C4-2B (cell line): ENCODE data around the gene DNAAF1.

Source experiments
- H3K27ac ChIP-seq: fragments of 450-650 bp; 2 replicates; pipeline ENCODE4 v1.5.1; 2017
- ZFX ChIP-seq: fragments of 450-650 bp; IDR thresholded peaks from 2 replicates; pipeline ENCODE4 v1.6.1; 2017
- TF ChIP-seq, protein P1 (sequence below): fragments of 450-650 bp; conservative IDR thresholded peaks from 2 replicates; pipeline ENCODE4 v1.5.1; 2017; ENCODE audit warnings: mild to moderate bottlenecking

Gene DNAAF1

DNA sequence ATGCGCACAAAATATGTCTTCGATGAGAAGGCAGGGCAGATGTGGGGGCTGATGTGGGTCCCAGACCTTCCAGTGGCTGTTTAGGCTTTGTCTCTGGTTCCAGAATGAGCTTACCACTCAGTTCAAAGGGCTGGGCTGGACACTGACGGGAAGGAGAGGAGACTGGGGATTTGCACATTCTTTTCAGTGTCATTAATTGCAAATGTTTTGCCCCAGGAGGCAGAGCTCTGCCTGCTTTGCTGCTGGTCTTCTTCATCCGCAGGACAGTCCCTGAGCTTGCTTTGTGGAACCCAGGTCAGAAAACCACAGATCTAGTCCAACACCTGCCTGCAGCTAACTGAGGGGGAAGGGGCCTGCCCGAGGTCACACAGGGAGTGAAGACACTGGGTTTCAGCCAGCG is 73.8 kb downstream of the DNAAF1 start:
- TF ChIP-seq, protein P1, sequence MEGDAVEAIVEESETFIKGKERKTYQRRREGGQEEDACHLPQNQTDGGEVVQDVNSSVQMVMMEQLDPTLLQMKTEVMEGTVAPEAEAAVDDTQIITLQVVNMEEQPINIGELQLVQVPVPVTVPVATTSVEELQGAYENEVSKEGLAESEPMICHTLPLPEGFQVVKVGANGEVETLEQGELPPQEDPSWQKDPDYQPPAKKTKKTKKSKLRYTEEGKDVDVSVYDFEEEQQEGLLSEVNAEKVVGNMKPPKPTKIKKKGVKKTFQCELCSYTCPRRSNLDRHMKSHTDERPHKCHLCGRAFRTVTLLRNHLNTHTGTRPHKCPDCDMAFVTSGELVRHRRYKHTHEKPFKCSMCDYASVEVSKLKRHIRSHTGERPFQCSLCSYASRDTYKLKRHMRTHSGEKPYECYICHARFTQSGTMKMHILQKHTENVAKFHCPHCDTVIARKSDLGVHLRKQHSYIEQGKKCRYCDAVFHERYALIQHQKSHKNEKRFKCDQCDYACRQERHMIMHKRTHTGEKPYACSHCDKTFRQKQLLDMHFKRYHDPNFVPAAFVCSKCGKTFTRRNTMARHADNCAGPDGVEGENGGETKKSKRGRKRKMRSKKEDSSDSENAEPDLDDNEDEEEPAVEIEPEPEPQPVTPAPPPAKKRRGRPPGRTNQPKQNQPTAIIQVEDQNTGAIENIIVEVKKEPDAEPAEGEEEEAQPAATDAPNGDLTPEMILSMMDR: no peak
- no peak for TF ChIP-seq ZFX
- H3K27ac ChIP-seq: no peak overlapping the region

DNA sequence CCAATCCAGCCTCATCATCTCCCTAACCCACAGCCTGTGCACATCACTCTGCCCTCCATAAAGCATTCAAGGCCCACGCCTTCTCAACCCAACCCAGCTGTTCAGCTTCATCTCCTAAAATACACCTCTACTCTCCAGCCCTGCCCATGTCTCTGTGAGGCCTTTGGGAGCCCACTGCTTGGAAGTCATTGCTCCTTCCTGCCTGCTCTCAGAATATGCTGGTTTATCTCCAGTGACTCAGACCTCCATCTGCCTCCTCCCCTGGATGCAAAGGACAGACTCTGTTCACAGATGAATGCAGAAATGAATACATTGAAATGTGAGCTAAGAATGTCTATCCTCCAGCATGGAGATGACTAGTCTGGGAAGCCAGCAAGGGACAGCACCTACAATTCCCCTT is 75.7 kb downstream of the DNAAF1 start:
- no peak overlapping the region for H3K27ac ChIP-seq
- TF ChIP-seq, protein P1: no peak
- no peak for TF ChIP-seq ZFX

DNA sequence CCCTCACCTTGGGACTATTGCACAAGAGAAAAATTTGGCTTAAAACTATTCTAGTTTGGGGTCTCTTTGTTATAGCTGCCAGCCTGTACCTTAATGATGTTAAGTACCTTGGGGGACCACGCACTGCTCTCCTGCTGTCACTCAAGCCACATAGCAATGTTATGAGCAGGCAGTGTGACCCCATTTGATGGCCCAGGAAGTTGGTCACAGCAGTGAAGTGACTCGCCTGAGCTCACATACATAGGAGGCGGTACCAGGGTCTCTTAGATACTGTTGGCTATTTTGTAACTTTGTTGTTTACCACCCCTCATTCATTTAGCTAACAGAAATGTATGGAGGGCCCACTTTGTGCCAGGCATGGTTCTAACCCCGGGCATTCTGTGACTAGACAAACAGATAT is 78.3 kb downstream of the DNAAF1 start:
- H3K27ac ChIP-seq: no peak overlapping the region
- no peak for TF ChIP-seq ZFX
- TF ChIP-seq, protein P1: no peak

DNA sequence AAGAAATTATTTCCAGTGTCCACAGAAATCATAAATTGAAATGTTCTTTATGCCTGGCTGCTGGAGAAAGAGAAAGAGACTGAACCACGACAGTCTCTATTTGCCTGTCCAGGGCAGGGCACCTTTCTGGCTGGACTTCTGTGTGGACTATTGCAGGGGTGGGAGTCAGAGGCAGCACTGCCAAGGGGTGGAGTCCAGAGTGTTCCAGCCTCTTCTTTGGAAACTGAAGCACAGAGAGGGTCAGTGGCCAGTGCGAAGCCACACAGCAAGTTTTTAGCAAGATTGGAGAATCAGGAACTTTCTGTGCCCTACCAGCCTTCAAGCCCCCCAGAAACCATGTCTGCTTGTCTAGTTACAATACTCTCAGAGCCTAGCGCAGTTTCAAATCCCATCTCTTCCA is 79.4 kb downstream of the DNAAF1 start:
- TF ChIP-seq, protein P1: no peak
- TF ChIP-seq ZFX: no peak
- H3K27ac ChIP-seq: no peak overlapping the region

DNA sequence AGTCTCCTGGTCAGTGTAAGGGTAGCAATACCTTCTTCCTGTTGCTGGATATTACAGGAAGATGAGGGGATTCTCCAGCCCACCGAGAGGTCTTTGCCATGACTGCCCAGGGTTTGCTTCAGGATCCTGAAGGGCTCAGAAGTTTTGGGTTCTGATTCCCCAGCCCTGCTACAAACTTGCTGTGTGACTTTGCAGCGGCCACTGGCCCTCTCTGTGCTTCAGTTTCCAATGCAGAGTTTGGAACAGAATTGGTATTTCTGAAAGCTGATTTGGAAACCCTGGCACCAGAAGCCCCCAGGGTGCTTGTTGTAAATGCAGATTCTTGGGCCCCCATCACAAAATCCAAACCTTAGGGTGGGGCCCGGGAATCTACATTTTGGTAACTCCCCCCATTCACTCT is 80.0 kb downstream of the DNAAF1 start:
- no peak for TF ChIP-seq ZFX
- TF ChIP-seq, protein P1: no peak
- no peak overlapping the region for H3K27ac ChIP-seq

DNA sequence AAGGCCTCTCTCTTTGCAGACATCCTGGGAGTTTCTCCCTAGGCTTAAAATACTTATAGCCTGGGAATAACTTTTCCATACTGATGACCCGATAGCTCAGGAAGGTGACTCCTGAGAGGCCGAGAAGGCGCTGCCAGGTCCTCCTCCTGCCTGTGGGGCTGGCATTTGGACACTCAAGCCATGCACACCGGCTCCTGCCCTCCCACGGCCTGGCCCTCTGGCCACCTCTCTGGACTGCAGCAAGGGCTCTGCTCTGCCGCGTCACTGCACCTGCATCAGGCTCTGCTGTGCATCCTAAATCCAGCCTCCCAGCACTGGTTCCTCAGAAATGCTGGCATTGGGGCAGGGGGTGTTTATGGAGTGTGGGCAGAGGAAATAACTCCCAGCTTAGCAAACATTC is 80.5 kb downstream of the DNAAF1 start:
- H3K27ac ChIP-seq: no peak overlapping the region
- TF ChIP-seq, protein P1: no peak
- TF ChIP-seq ZFX: no peak

DNA sequence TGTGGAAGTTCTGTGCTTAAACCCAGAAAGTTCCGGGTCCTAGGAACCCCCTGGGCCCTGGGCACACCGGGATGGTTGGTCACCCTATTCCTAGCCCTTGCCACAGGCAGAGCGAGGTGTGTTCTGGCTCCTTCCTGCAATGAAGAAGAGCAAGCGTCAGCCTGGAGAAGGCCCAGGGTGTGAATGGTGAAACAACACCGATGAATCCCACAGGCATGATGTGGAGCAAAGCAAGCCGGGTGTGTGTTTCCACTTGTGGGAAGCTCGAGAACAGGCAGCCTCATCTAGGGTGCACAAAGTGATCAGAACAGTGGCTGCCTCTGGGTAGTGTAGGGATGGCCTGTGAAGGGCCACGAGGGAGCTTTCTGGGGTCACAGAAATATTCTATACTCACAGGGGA is 80.9 kb downstream of the DNAAF1 start:
- no peak for TF ChIP-seq ZFX
- TF ChIP-seq, protein P1: no peak
- no peak overlapping the region for H3K27ac ChIP-seq
